ES-I3 (cell line): ENCODE results near the gene RND3.

ENCODE experiments used
- H3K36me3 ChIP-seq: 2 replicates; pipeline ENCODE4 v1.6.1; 2013; ENCODE audit warnings: mild to moderate bottlenecking, low read length, control low read depth, moderate library complexity; ENCODE audit not compliant: insufficient read depth
- H3K4me1 ChIP-seq: 2 replicates; pipeline ENCODE4 v1.6.1; 2013; ENCODE audit warnings: mild to moderate bottlenecking, control low read depth, low read length; ENCODE audit not compliant: insufficient read depth
- H3K9ac ChIP-seq: 2 replicates; pipeline ENCODE4 v1.6.1; 2013; ENCODE audit warnings: low read depth, mild to moderate bottlenecking, low read length, moderate library complexity
- H3K9me3 ChIP-seq: 2 replicates; pipeline ENCODE4 v1.6.1; 2013; ENCODE audit warnings: mild to moderate bottlenecking, low read length, moderate library complexity; ENCODE audit not compliant: control insufficient read depth, insufficient read depth

RND3 gene

DNA sequence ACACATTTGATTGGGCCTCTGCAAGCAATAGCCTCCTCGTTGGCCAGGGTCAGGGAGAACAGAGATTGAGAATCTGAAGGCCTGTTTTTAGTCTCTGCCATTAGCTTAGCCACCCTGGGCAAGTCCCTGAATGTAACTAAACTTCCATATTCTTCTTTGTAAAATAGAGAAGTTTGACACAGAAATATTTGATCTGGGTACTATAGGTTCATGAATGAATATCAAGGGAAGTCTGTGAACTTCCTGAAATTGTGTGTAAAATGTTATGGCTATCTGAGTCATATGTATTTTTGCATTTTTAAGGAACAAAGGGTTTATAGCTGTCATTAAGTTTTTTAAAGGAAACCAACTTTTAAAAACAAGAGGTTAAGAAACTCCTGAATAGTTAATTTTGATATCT, 23.2 kb downstream of the RND3 start:
- Histone ChIP-seq H3K9me3 (no peaks in the 10 kb centered on the region), H3K4me1 (no peaks in the 10 kb centered on the region), H3K9ac (no peak overlapping the region), H3K36me3 (peaks cover 9% of the 10 kb centered on the region; the same call in 1 of the 2 replicates)

DNA sequence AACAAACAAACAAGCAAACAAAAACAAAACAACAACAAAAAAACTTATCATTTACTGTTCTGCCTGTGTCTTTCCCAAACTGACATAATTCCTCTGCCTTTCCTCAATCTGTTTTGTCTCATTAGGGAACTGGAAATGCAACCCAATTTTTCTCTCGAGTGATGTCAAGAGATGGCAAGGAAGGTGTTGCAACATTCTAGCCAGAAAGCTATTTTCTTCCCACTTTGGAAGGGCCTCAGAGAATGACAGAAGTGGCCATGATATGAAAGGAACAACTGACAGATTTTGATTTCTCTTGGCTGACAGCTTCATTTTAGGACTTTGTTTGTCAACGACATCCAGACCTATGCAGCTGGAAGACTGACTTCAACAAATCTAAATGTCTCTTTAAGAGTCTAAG, 24.7 kb downstream of the RND3 start:
- Histone ChIP-seq H3K4me1 (no peaks in the 10 kb centered on the region), H3K9me3 (no peaks in the 10 kb centered on the region), H3K9ac (no peak overlapping the region), H3K36me3 (no peaks in the 10 kb centered on the region)

GRCh38 chr2:150459281-150459680, 28.2 kb downstream of the RND3 start:
- Histone ChIP-seq H3K9ac (no peak overlapping the region), H3K36me3 (no peaks in the 10 kb centered on the region), H3K9me3 (no peaks in the 10 kb centered on the region), H3K4me1 (no peaks in the 10 kb centered on the region)

DNA sequence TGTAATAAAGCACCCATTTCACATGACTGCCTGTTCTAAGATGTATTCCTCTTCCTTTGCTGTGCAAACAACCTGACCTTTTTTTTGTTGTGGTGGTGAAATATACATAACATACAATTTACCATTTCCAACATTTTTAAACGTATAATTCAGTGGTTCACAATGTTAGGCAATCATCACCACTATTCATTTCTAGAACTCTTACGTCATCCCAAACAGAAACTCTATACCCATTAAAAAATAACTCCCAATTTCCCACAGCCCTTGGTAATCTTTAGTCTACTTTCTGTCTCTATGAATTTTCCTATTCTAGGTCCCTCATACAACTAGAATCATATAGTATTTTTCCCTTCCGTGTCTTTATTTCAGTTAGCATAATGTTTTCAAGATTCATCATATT, 36.7 kb downstream of the RND3 start:
- Histone ChIP-seq H3K9me3 (no peaks in the 10 kb centered on the region), H3K4me1 (no peaks in the 10 kb centered on the region), H3K9ac (no peak overlapping the region), H3K36me3 (no peaks in the 10 kb centered on the region)

DNA sequence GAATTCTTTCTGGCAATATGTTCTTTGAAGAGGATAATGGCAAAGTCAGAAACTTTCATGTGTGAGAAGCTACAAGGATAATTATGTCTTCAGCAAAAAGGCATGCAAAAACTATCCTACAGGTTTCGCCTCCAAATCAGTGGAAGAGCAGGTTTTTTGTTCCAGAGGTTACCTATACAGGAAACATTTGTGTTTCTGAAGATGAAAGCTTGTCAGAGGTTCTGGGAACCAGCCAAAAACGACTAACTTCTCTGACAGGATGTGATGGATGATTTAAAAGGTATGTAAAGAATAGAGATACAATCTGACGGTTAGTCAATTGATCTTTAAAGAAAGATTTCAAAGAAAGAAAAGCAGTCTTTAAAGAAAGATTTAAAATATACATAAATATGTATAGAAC, 37.6 kb downstream of the RND3 start:
- Histone ChIP-seq H3K36me3 (no peaks in the 10 kb centered on the region), H3K4me1 (no peaks in the 10 kb centered on the region), H3K9me3 (no peaks in the 10 kb centered on the region), H3K9ac (no peak overlapping the region)

GRCh38 chr2:150445398-150445797, 42.1 kb downstream of the RND3 start:
- H3K36me3 ChIP-seq, result no peaks in the 10 kb centered on the region
- no peaks in the 10 kb centered on the region for H3K9me3 ChIP-seq
- H3K9ac ChIP-seq, result no peak overlapping the region

GRCh38 chr2:150442484-150442883, 45.0 kb downstream of the RND3 start:
- no peaks in the 10 kb centered on the region for H3K9me3 ChIP-seq
- no peaks in the 10 kb centered on the region for H3K36me3 ChIP-seq
- H3K9ac ChIP-seq, result no peak overlapping the region
- no peaks in the 10 kb centered on the region for H3K4me1 ChIP-seq

More at GRCh38 chr2:150445398-150445797, 42.1 kb downstream of the RND3 start:
- H3K4me1 ChIP-seq, result no peaks in the 10 kb centered on the region

DNA sequence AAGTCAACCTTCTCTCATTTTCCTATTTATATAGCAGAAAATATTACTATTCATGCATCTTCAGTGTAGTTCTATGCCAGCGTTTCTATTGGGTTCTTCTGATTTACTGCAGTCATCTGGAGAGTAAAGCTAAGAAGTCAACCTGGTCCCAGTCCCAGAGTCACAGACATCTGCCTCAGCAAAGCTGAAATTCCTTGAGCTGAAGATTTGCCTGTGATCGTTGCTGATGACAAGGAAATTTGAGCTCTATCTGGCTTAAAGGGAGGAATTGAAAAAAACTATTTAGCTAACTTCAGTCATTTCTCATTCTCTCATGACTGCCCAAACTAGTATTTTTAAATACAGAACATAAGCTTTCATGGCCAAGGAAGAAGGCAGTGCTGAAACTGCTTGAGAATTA, 45.7 kb downstream of the RND3 start:
- Histone ChIP-seq H3K4me1 (no peaks in the 10 kb centered on the region), H3K9me3 (no peaks in the 10 kb centered on the region), H3K9ac (no peak overlapping the region), H3K36me3 (no peaks in the 10 kb centered on the region)

GRCh38 chr2:150441226-150441625, 46.2 kb downstream of the RND3 start:
- H3K9me3 ChIP-seq, result no peaks in the 10 kb centered on the region
- H3K36me3 ChIP-seq, result no peaks in the 10 kb centered on the region
- H3K9ac ChIP-seq, result no peak overlapping the region
- no peaks in the 10 kb centered on the region for H3K4me1 ChIP-seq

DNA sequence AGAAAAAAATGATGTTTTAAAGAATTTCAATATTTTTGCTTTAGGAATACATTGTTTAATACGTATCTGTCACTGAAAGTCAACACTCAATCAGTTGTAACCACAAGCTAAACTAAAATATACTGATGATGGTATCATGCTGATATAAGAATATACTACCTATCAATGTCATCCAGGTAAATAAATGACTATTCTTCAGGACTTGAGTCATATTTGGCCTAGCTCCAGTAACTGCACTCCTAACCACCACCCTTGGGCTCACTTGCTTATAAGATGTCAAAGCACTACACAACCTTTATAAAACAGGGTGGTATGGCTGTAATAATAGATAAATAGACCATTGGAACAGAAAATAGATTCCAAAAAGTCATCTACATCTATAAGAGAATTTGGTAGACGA, 48.8 kb downstream of the RND3 start:
- Histone ChIP-seq H3K4me1 (no peaks in the 10 kb centered on the region), H3K36me3 (no peaks in the 10 kb centered on the region), H3K9me3 (peaks cover 6% of the 10 kb centered on the region; the same call in 1 of the 2 replicates), H3K9ac (no peak overlapping the region)

DNA sequence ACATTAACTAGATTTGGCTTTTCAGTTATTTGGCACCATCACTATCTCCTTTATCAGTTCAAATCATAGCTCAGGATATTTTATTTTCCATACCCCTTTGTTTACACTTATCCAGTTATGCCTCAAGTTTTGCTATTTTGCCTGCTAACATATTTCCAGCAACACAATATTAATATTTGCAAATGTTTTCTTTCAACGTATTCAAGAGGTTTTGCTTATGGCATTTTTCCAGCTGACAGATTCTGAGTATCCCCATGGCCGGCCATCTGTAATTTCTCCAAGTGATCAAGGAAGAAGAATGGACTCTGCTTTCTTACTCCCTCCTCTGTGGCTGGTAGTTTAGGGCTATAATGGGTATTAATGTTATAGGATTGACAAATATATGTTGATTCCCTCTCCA, 49.4 kb downstream of the RND3 start:
- Histone ChIP-seq H3K9ac (no peak overlapping the region), H3K9me3 (peaks cover 6% of the 10 kb centered on the region; the same call in 1 of the 2 replicates), H3K4me1 (no peaks in the 10 kb centered on the region), H3K36me3 (no peaks in the 10 kb centered on the region)

DNA sequence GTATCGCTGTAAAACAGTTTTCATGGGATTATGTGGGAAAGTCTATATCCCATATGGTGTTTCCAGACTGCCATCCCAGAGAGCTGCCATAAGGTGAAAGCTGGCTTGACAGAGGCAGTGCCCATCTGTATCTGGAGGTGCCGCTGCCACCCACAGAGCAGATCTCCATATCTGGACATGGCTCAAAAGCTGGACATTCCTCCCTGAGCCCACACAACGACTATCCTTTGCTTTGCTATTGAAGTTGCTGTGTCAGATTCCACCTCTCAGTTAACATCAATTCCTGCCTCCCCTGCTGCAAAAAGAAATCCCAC, 55.2 kb downstream of the RND3 start:
- Histone ChIP-seq H3K9ac (no peak overlapping the region), H3K9me3 (peaks cover 6% of the 10 kb centered on the region; the same call in 1 of the 2 replicates), H3K36me3 (no peaks in the 10 kb centered on the region), H3K4me1 (peaks cover 11% of the 10 kb centered on the region; the same call in 1 of the 2 replicates)

GRCh38 chr2:150431561-150432311, 55.7 kb downstream of the RND3 start:
- H3K36me3 ChIP-seq, result no peaks in the 10 kb centered on the region
- peaks cover 6% of the 10 kb centered on the region; the same call in 1 of the 2 replicates for H3K9me3 ChIP-seq
- H3K4me1 ChIP-seq, result peaks cover 11% of the 10 kb centered on the region; the same call in 1 of the 2 replicates
- no peak overlapping the region for H3K9ac ChIP-seq

GRCh38 chr2:150429384-150429961, 58.0 kb downstream of the RND3 start:
- Histone ChIP-seq H3K36me3 (no peaks in the 10 kb centered on the region), H3K9me3 (no peaks in the 10 kb centered on the region), H3K9ac (no peak overlapping the region), H3K4me1 (peaks cover 18% of the 10 kb centered on the region; the same call in 1 of the 2 replicates)

- no peaks in the 10 kb centered on the region for H3K9me3 ChIP-seq
- no peaks in the 10 kb centered on the region for H3K36me3 ChIP-seq
- H3K4me1 ChIP-seq, result peaks cover 18% of the 10 kb centered on the region; the same call in 1 of the 2 replicates
- H3K9ac ChIP-seq, result no peak overlapping the region
Observed at GRCh38 chr2:150428641-150429040, 58.8 kb downstream of the RND3 start.
